PC-9 (cell line): ENCODE data around the gene OR8G1. TPM values are rescaled to one million over a fixed set of nuclear protein-coding genes. Genes with fewer than 3 reads are reported as not detected.

Experiments used
- BruUV-seq: library from RNA; stranded (reverse); fragments of 400-500 nt; replicated peaks from 2 replicates; lab custom pipeline; 2021; lab: Mats Ljungman, UMichigan
- CTCF ChIA-PET: fragments of 300-600 bp; sonication (Branson Sonifier 250); formaldehyde crosslinking; loops from one replicate; lab custom pipeline; 2022; ENCODE audit warnings: antibody characterized with exemption; lab: Charles Lee
- POLR2A ChIA-PET: fragments of 300-600 bp; sonication (Branson Sonifier 250); formaldehyde crosslinking; loops from one replicate; lab custom pipeline; 2022; ENCODE audit warnings: antibody characterized with exemption; ENCODE audit not compliant: unreplicated experiment; lab: Charles Lee
- DNase-seq, 2 experiments: peaks; one replicate each; pipeline versions ENCODE4 v3.0.0 to v3.0.0-alpha.2; 2015 to 2022; ENCODE audit warnings: mixed read lengths in 1 of 2
- H2AFZ ChIP-seq: fragments of 200-600 bp; sonication (generic); 2 replicates; pipeline ENCODE4 v1.8.1; 2017; ENCODE audit warnings: antibody characterized with exemption
- H3F3A ChIP-seq: fragments of 200-600 bp; sonication (generic); 2 replicates; pipeline ENCODE4 v1.8.1; 2017; ENCODE audit warnings: antibody characterized with exemption, mild to moderate bottlenecking, low read depth; ENCODE audit not compliant: insufficient read depth
- H3K27ac ChIP-seq: fragments of 200-600 bp; sonication (generic); 2 replicates; pipeline ENCODE4 v1.6.1; 2016; ENCODE audit warnings: mixed run types
- H3K27me3 ChIP-seq: fragments of 200-600 bp; sonication (generic); 2 replicates; pipeline ENCODE4 v1.6.1; 2016; ENCODE audit warnings: low read depth, mixed run types; ENCODE audit not compliant: insufficient read depth
- H3K36me3 ChIP-seq: fragments of 200-600 bp; sonication (generic); 2 replicates; pipeline ENCODE4 v1.6.1; 2016; ENCODE audit warnings: low read depth, mixed run types
- H3K4me1 ChIP-seq: fragments of 200-600 bp; sonication (generic); replicated peaks from 2 replicates; pipeline ENCODE4 v1.6.1; 2016; ENCODE audit warnings: mixed run types; ENCODE audit not compliant: insufficient read depth
- H3K4me2 ChIP-seq: fragments of 200-600 bp; sonication (generic); 2 replicates; pipeline ENCODE4 v1.6.1; 2017; ENCODE audit warnings: mixed run types
- H3K4me3 ChIP-seq: fragments of 200-600 bp; sonication (generic); 2 replicates; pipeline ENCODE4 v1.6.1; 2016; ENCODE audit warnings: mixed run types
- H3K79me2 ChIP-seq: fragments of 200-600 bp; sonication (generic); 2 replicates; pipeline ENCODE4 v1.6.1; 2017; ENCODE audit warnings: low read depth, mixed run types
- H3K9me2 ChIP-seq: fragments of 200-600 bp; sonication (generic); 2 replicates; pipeline ENCODE4 v1.8.1; 2017; ENCODE audit warnings: mild to moderate bottlenecking; ENCODE audit not compliant: insufficient read depth
- H3K9me3 ChIP-seq: fragments of 200-600 bp; sonication (generic); 2 replicates; pipeline ENCODE4 v1.8.1; 2016; ENCODE audit warnings: low read depth; ENCODE audit not compliant: insufficient read depth
- H4K20me1 ChIP-seq: fragments of 200-600 bp; sonication (generic); 2 replicates; pipeline ENCODE4 v1.8.1; 2017; ENCODE audit not compliant: insufficient read depth
- EZH2 ChIP-seq: fragments of 200-600 bp; sonication (generic); IDR thresholded peaks from 2 replicates; pipeline ENCODE4 v1.8.0; 2017; ENCODE audit warnings: antibody characterized with exemption, low read depth
- intact Hi-C: fragments of 100-400 bp; cut with micrococcal nuclease; formaldehyde crosslinking; loops from one replicate; pipeline ENCODE4 v1.10.0; 2022; ENCODE audit not compliant: unreplicated experiment
- total RNA-seq: library from RNA; stranded (reverse); gene quantifications from 2 replicates; pipeline ENCODE4 v1.2.3, GENCODE V29; 2021
- TF ChIP-seq, protein P1 (sequence below): fragments of 200-600 bp; sonication (generic); conservative IDR thresholded peaks from 2 replicates; pipeline ENCODE4 v1.6.1; 2017; ENCODE audit warnings: mixed run types, antibody characterized with exemption, mild to moderate bottlenecking, moderate library complexity

The OR8G1 gene
- total RNA-seq, 1 experiment from 2014 or later: not detected

DNA sequence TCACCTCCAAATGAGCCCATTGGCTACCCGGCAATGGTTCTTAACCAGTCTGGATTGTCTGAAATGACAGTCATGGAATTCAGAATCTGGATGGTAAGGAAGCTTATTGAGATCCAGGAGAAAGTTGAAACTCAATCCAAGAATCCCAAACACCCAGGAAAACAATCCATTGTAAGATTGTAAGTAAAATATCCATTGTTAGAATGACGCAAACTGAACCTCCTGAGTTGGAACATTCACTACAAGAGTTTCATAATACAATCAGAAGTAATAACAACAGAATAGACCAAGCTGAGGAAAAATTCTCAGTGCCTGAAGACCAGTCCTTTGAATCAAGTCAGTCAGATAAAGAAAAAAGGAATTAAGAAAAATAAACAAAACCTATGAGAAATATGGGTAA lies 37.4 kb downstream of the OR8G1 start:
- H4K20me1 ChIP-seq: no peaks in the 10 kb centered on the region
- H3K4me3 ChIP-seq: no peak overlapping the region
- H3K9me3 ChIP-seq: no peaks in the 10 kb centered on the region
- H3F3A ChIP-seq: no peaks in the 10 kb centered on the region
- ChIA-PET POLR2A (no interaction called here), CTCF (no interaction called here)
- no peak overlapping the region for H2AFZ ChIP-seq
- TF ChIP-seq, protein P1, sequence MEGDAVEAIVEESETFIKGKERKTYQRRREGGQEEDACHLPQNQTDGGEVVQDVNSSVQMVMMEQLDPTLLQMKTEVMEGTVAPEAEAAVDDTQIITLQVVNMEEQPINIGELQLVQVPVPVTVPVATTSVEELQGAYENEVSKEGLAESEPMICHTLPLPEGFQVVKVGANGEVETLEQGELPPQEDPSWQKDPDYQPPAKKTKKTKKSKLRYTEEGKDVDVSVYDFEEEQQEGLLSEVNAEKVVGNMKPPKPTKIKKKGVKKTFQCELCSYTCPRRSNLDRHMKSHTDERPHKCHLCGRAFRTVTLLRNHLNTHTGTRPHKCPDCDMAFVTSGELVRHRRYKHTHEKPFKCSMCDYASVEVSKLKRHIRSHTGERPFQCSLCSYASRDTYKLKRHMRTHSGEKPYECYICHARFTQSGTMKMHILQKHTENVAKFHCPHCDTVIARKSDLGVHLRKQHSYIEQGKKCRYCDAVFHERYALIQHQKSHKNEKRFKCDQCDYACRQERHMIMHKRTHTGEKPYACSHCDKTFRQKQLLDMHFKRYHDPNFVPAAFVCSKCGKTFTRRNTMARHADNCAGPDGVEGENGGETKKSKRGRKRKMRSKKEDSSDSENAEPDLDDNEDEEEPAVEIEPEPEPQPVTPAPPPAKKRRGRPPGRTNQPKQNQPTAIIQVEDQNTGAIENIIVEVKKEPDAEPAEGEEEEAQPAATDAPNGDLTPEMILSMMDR: no peak
- TF ChIP-seq EZH2: no peak
- no peaks in the 10 kb centered on the region for H3K36me3 ChIP-seq
- intact Hi-C loops: no loop called here
- no peaks in the 10 kb centered on the region for H3K27me3 ChIP-seq
- H3K4me2 ChIP-seq: no peak overlapping the region
- no peaks in the 10 kb centered on the region for H3K79me2 ChIP-seq
- no TSS peak for BruUV-seq
- H3K27ac ChIP-seq: no peak overlapping the region
- no peaks in the 10 kb centered on the region for H3K4me1 ChIP-seq
- DNase-seq: no peak
- H3K9me2 ChIP-seq: no peaks in the 10 kb centered on the region

DNA sequence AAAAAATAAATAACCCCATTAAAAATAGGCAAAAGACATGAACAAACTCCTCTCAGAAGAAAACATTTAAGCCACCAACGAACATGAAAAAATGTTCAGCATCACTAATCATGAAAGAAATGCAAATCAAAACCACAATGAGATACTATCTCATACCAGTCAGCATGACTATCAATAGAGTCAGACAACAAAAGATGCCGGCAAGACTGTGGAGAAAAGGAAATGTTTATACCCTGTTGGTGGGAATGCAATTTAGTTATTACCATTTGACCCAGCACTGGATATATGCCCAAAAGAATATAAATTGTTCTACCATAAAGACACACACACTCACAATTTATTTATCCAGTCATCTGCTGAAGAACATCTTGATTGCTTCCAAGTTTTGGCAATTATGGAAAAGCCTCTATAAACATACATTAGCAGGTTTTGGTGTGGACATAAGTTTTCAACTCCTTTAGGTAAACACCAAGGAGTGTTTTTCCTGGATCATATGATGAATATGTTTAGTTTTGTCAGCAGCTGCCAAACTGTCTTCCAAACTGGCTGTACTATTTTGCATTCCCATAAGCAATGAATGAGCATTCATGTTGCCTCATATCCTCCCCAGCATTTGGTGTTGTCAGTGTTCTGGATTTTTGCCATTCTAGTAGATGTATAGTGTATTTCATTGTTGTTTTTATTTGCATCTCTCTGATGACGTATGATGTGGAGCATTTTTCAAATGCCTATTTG lies 44.9 kb downstream of the OR8G1 start:
- Histone ChIP-seq H3K4me3 (no peak overlapping the region), H3K27me3 (no peaks in the 10 kb centered on the region), H3K4me1 (no peaks in the 10 kb centered on the region), H3F3A (no peaks in the 10 kb centered on the region), H3K27ac (no peak overlapping the region), H3K79me2 (no peaks in the 10 kb centered on the region), H3K36me3 (no peaks in the 10 kb centered on the region), H3K9me3 (no peaks in the 10 kb centered on the region), H3K9me2 (no peaks in the 10 kb centered on the region), H3K4me2 (no peak overlapping the region), H4K20me1 (no peaks in the 10 kb centered on the region), H2AFZ (no peak overlapping the region)
- CTCF ChIA-PET: no interaction called here
- no peak for TF ChIP-seq EZH2
- TF ChIP-seq, protein P1: no peak
- POLR2A ChIA-PET: no interaction called here
- BruUV-seq: no TSS peak
- intact Hi-C loops: no loop called here
- no peak for DNase-seq

DNA sequence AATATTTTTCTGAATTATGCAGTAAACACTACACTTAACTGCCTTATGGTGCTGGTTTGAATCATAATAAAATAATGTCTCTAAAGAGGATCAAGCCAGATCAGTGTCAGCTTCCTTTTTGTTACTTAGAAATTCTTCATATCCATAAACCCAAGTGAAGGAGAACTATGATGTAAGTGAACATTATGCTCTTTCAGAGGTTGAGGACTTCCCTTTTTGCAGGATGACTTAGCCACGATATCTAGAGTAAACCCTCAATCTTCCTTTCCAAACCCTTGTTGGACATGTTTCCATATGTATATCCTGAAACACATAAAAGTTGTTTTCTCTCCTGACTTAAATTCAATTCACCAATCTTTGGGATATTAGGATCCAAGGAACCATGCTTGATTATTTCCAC lies 53.8 kb downstream of the OR8G1 start:
- H3K79me2 ChIP-seq: no peaks in the 10 kb centered on the region
- H3K27me3 ChIP-seq: no peaks in the 10 kb centered on the region
- no peak overlapping the region for H3K27ac ChIP-seq
- TF ChIP-seq, protein P1: no peak
- no peaks in the 10 kb centered on the region for H3K4me1 ChIP-seq
- no peak for DNase-seq
- no peak overlapping the region for H2AFZ ChIP-seq
- intact Hi-C loops: no loop called here
- H3K9me2 ChIP-seq: 0 out of 2 replicates have a peak, but pooled peaks cover 2% of the 10 kb centered on the region
- H3K36me3 ChIP-seq: no peaks in the 10 kb centered on the region
- CTCF ChIA-PET: no interaction called here
- H4K20me1 ChIP-seq: no peaks in the 10 kb centered on the region
- H3K4me2 ChIP-seq: no peak overlapping the region
- POLR2A ChIA-PET: no interaction called here
- no peaks in the 10 kb centered on the region for H3K9me3 ChIP-seq
- no TSS peak for BruUV-seq
- no peak overlapping the region for H3K4me3 ChIP-seq
- no peaks in the 10 kb centered on the region for H3F3A ChIP-seq
